CD4-positive, CD25-positive, alpha-beta regulatory T cell (primary cell): ENCODE measurements around the gene RDM1. TPM values are rescaled to one million over a fixed set of nuclear protein-coding genes. Genes with fewer than 3 reads are reported as not detected.

Experiments used
- ATAC-seq, 2 donors: fragments of 150-1000 bp; cut with Tn5 transposase; one replicate each; pipeline ENCODE4 v1.10.0; 2021; ENCODE audit warnings: low read depth in 2 of 2, moderate number of reproducible peaks in 2 of 2, moderate library complexity in 1 of 2
- DNase-seq, 3 donors: peaks; one replicate each; pipeline versions ENCODE4 v3.0.0 to v3.0.0-alpha.2; 2012 to 2022; ENCODE audit warnings: mixed read lengths in 1 of 3
- H3K27ac ChIP-seq: one replicate; pipeline ENCODE4 v1.7.0; 2013; ENCODE audit warnings: mild to moderate bottlenecking, low read length; ENCODE audit not compliant: insufficient read depth, poor library complexity, severe bottlenecking
- H3K27me3 ChIP-seq: one replicate; pipeline ENCODE4 v1.7.0; 2013; ENCODE audit warnings: low read length; ENCODE audit not compliant: control insufficient read depth, insufficient read depth
- H3K36me3 ChIP-seq: one replicate; pipeline ENCODE4 v1.7.0; 2013; ENCODE audit warnings: mild to moderate bottlenecking, low read length, moderate library complexity; ENCODE audit not compliant: control insufficient read depth, insufficient read depth
- H3K4me1 ChIP-seq: 2 replicates; pipeline ENCODE4 v1.7.0; 2013; ENCODE audit warnings: mild to moderate bottlenecking, low read length; ENCODE audit not compliant: insufficient read depth, control insufficient read depth, poor library complexity, severe bottlenecking
- H3K4me3 ChIP-seq: one replicate; pipeline ENCODE4 v1.7.0; 2013; ENCODE audit warnings: low read depth, mild to moderate bottlenecking, low read length, moderate library complexity
- H3K9me3 ChIP-seq, 2 experiments: 1 replicate in 1 of 2; 2 replicates in 1 of 2; pipeline ENCODE4 v1.7.0; 2013; ENCODE audit warnings: low read length in 2 of 2, mild to moderate bottlenecking in 1 of 2, moderate library complexity in 1 of 2; ENCODE audit not compliant: control insufficient read depth in 2 of 2
- H3K27ac Mint-ChIP-seq, 3 donors: one replicate each; pipeline ENCODE4 v1.8.0; 2020 to 2022; ENCODE audit warnings: mild to moderate bottlenecking in 3 of 3, mixed read lengths in 3 of 3, moderate library complexity in 2 of 3
- H3K27me3 Mint-ChIP-seq: one replicate; pipeline ENCODE4 v1.8.0; 2022; ENCODE audit warnings: mild to moderate bottlenecking, mixed read lengths
- H3K36me3 Mint-ChIP-seq: one replicate; pipeline ENCODE4 v1.8.0; 2020; ENCODE audit warnings: mixed read lengths
- H3K4me1 Mint-ChIP-seq, 4 donors: one replicate each; pipeline ENCODE4 v1.8.0; 2020 to 2022; ENCODE audit warnings: mixed read lengths in 4 of 4, mild to moderate bottlenecking in 1 of 4
- H3K4me3 Mint-ChIP-seq, 4 donors: one replicate each; pipeline ENCODE4 v1.8.0; 2020 to 2022; ENCODE audit warnings: mild to moderate bottlenecking in 4 of 4, mixed read lengths in 4 of 4, moderate library complexity in 3 of 4
- H3K9me3 Mint-ChIP-seq, 7 donors: one replicate each; pipeline ENCODE4 v1.8.0; 2020 to 2022; ENCODE audit warnings: mixed read lengths in 7 of 7, mild to moderate bottlenecking in 3 of 7, moderate library complexity in 2 of 7
- polyA plus RNA-seq, 4 donors: library from polyadenylated mRNA; unstranded; fragments of 300-500 nt; fragmentation: Illumina TruSeq; gene quantifications; one replicate each; pipeline ENCODE4 v1.2.3, GENCODE V29; 2021
- total RNA-seq: library from RNA; stranded (reverse); gene quantifications from one replicate; pipeline ENCODE4 v1.2.3, GENCODE V29; 2022

The RDM1 gene
- total and polyA plus RNA-seq, 5 donors from 2014 or later, result 0.38 to 0.81 TPM; not detected in 3

- ATAC-seq (no peak), DNase-seq (no peak)
- Mint-ChIP-seq H3K36me3 (no peaks in the 10 kb centered on the region), H3K4me3 (no peak overlapping the region), H3K4me1 (peaks cover 0 to 21% (median 10%) of the 10 kb centered on the region in 4 donors), H3K9me3 (no peaks in the 10 kb centered on the region), H3K27ac (no peak overlapping the region), H3K27me3 (peaks cover 11% of the 10 kb centered on the region)
- no peak overlapping the region for H3K4me3 ChIP-seq
- H3K27me3 ChIP-seq, result no peaks in the 10 kb centered on the region
- H3K27ac ChIP-seq, result no peak overlapping the region
- H3K4me1 ChIP-seq, result peaks cover 8% of the 10 kb centered on the region
- H3K36me3 ChIP-seq, result no peaks in the 10 kb centered on the region
- no peaks in the 10 kb centered on the region for H3K9me3 ChIP-seq
Measured at GRCh38 chr17:35931794-35932425, 1.3 kb upstream of the RDM1 start.

GRCh38 chr17:35927714-35928113 is 2.9 kb downstream of the RDM1 start:
- Mint-ChIP-seq H3K27me3 (peaks cover 5% of the 10 kb centered on the region), H3K27ac (no peak overlapping the region), H3K4me1 (peaks cover 0 to 21% (median 12%) of the 10 kb centered on the region in 4 donors), H3K36me3 (no peaks in the 10 kb centered on the region), H3K9me3 (no peaks in the 10 kb centered on the region), H3K4me3 (no peak overlapping the region)
- H3K4me3 ChIP-seq, result no peak overlapping the region
- H3K27ac ChIP-seq, result no peak overlapping the region
- no peaks in the 10 kb centered on the region for H3K36me3 ChIP-seq
- no peaks in the 10 kb centered on the region for H3K27me3 ChIP-seq
- H3K9me3 ChIP-seq, result no peaks in the 10 kb centered on the region
- H3K4me1 ChIP-seq, result peaks cover 8% of the 10 kb centered on the region
- ATAC-seq (no peak), DNase-seq (no peak)

GRCh38 chr17:35923609-35924114 is 6.9 kb downstream of the RDM1 start:
- H3K9me3 ChIP-seq, result no peaks in the 10 kb centered on the region
- Mint-ChIP-seq H3K4me3 (no peak overlapping the region), H3K4me1 (peaks cover 2 to 7% (median 4%) of the 10 kb centered on the region in 4 donors), H3K27ac (no peak overlapping the region), H3K27me3 (no peaks in the 10 kb centered on the region), H3K36me3 (no peaks in the 10 kb centered on the region), H3K9me3 (no peaks in the 10 kb centered on the region)
- no peak for DNase-seq
- no peak overlapping the region for H3K4me3 ChIP-seq
- no peaks in the 10 kb centered on the region for H3K36me3 ChIP-seq
- H3K27me3 ChIP-seq, result no peaks in the 10 kb centered on the region
- H3K27ac ChIP-seq, result no peak overlapping the region
- no peaks in the 10 kb centered on the region for H3K4me1 ChIP-seq
- no peak for ATAC-seq

- Mint-ChIP-seq H3K9me3 (no peaks in the 10 kb centered on the region), H3K27me3 (no peaks in the 10 kb centered on the region), H3K4me1 (peaks cover 0 to 7% (median 3%) of the 10 kb centered on the region in 4 donors), H3K4me3 (no peak overlapping the region), H3K27ac (no peak overlapping the region), H3K36me3 (no peaks in the 10 kb centered on the region)
- DNase-seq (peak in 1 of 3 donors; percentile 16), ATAC-seq (no peak)
- Histone ChIP-seq H3K9me3 (no peaks in the 10 kb centered on the region), H3K4me3 (no peak overlapping the region), H3K4me1 (no peaks in the 10 kb centered on the region), H3K27me3 (no peaks in the 10 kb centered on the region), H3K36me3 (no peaks in the 10 kb centered on the region), H3K27ac (no peak overlapping the region)
Measured at GRCh38 chr17:35920229-35920628, 10.3 kb downstream of the RDM1 start.

- Histone ChIP-seq H3K27me3 (no peaks in the 10 kb centered on the region), H3K27ac (no peak overlapping the region), H3K36me3 (no peaks in the 10 kb centered on the region), H3K4me1 (no peaks in the 10 kb centered on the region), H3K4me3 (no peak overlapping the region), H3K9me3 (no peaks in the 10 kb centered on the region)
- Mint-ChIP-seq H3K4me1 (peaks cover 0 to 7% (median 1%) of the 10 kb centered on the region in 4 donors), H3K4me3 (no peak overlapping the region), H3K9me3 (no peaks in the 10 kb centered on the region), H3K27me3 (no peaks in the 10 kb centered on the region), H3K36me3 (no peaks in the 10 kb centered on the region), H3K27ac (no peak overlapping the region)
- DNase-seq (no peak), ATAC-seq (no peak)
Measured at GRCh38 chr17:35918665-35919064, 11.9 kb downstream of the RDM1 start.

GRCh38 chr17:35917519-35918213 is 12.9 kb downstream of the RDM1 start:
- Mint-ChIP-seq H3K4me3 (no peak overlapping the region), H3K27ac (peak overlapping the region in 1 of 3 donors; percentile 54), H3K27me3 (no peaks in the 10 kb centered on the region), H3K4me1 (peaks cover 0 to 7% (median 1%) of the 10 kb centered on the region in 4 donors), H3K9me3 (no peaks in the 10 kb centered on the region), H3K36me3 (no peaks in the 10 kb centered on the region)
- DNase-seq, result no peak
- ATAC-seq, result no peak
- no peaks in the 10 kb centered on the region for H3K9me3 ChIP-seq
- no peak overlapping the region for H3K4me3 ChIP-seq
- H3K27me3 ChIP-seq, result no peaks in the 10 kb centered on the region
- no peak overlapping the region for H3K27ac ChIP-seq
- no peaks in the 10 kb centered on the region for H3K4me1 ChIP-seq
- H3K36me3 ChIP-seq, result no peaks in the 10 kb centered on the region

- DNase-seq (no peak), ATAC-seq (no peak)
- H3K4me1 ChIP-seq, result no peaks in the 10 kb centered on the region
- H3K4me1 Mint-ChIP-seq, result peaks cover 0 to 7% (median 1%) of the 10 kb centered on the region in 4 donors
- no peaks in the 10 kb centered on the region for H3K36me3 Mint-ChIP-seq
- H3K27me3 Mint-ChIP-seq, result no peaks in the 10 kb centered on the region
- H3K4me3 Mint-ChIP-seq, result no peak overlapping the region
- H3K36me3 ChIP-seq, result no peaks in the 10 kb centered on the region
- H3K9me3 ChIP-seq, result no peaks in the 10 kb centered on the region
- no peaks in the 10 kb centered on the region for H3K27me3 ChIP-seq
- H3K4me3 ChIP-seq, result no peak overlapping the region
- H3K27ac Mint-ChIP-seq, result no peak overlapping the region
- H3K27ac ChIP-seq, result no peak overlapping the region
- no peaks in the 10 kb centered on the region for H3K9me3 Mint-ChIP-seq
Measured at GRCh38 chr17:35915153-35915964, 15.2 kb downstream of the RDM1 start.
